Osteoblast (primary cell): ENCODE data around the gene SAXO2. TPM values are rescaled to one million over a fixed set of nuclear protein-coding genes. Genes with fewer than 3 reads are reported as not detected.

Source experiments
- DNase-seq: peaks from one replicate; pipeline ENCODE4 v3.0.0; 2011; ENCODE audit warnings: low spot score, mixed read lengths; ENCODE audit not compliant: insufficient read length; ENCODE audit errors: missing footprints
- H2AFZ ChIP-seq: 2 replicates; pipeline ENCODE4 v1.6.0; 2011; ENCODE audit warnings: mild to moderate bottlenecking, low read length
- H3K27ac ChIP-seq: 2 replicates; pipeline ENCODE4 v1.5.1; 2011; ENCODE audit warnings: mild to moderate bottlenecking, low read depth, low read length, moderate library complexity
- H3K27me3 ChIP-seq: 2 replicates; pipeline ENCODE4 v1.6.0; 2012; ENCODE audit warnings: mild to moderate bottlenecking, control low read depth, inconsistent platforms, low read length, moderate library complexity; ENCODE audit not compliant: insufficient read depth
- H3K36me3 ChIP-seq: 2 replicates; pipeline ENCODE4 v1.5.1; 2011; ENCODE audit warnings: mild to moderate bottlenecking, low read length, control low read depth, moderate library complexity; ENCODE audit not compliant: insufficient read depth
- H3K4me1 ChIP-seq: 2 replicates; pipeline ENCODE4 v1.5.1; 2011; ENCODE audit warnings: mild to moderate bottlenecking, low read length, control low read depth, moderate library complexity; ENCODE audit not compliant: insufficient read depth
- H3K4me2 ChIP-seq: 2 replicates; pipeline ENCODE4 v1.6.0; 2011; ENCODE audit warnings: mild to moderate bottlenecking, low read length; ENCODE audit not compliant: insufficient read depth
- H3K4me3 ChIP-seq: fragments of 200-600 bp; sonication (generic); 3 replicates; pipeline ENCODE4 v1.5.1; 2012; ENCODE audit warnings: mild to moderate bottlenecking, low read length, inconsistent platforms; ENCODE audit not compliant: insufficient read depth
- H3K79me2 ChIP-seq: 2 replicates; pipeline ENCODE4 v1.6.0; 2012; ENCODE audit warnings: mild to moderate bottlenecking, low read length, control low read depth, inconsistent platforms; ENCODE audit not compliant: insufficient read depth
- H3K9me3 ChIP-seq: 2 replicates; pipeline ENCODE4 v1.5.1; 2011; ENCODE audit warnings: low read depth, low read length, control low read depth
- H4K20me1 ChIP-seq: 2 replicates; pipeline ENCODE4 v1.6.0; 2012; ENCODE audit warnings: mild to moderate bottlenecking, low read length, control low read depth; ENCODE audit not compliant: insufficient read depth
- total RNA-seq: library from RNA; depleted of rRNA; stranded (reverse); fragments of >200 nt; gene quantifications from 2 replicates; pipeline ENCODE4 v1.2.3, GENCODE V29; 2012
- TF ChIP-seq, protein P1 (sequence below): IDR thresholded peaks from 2 replicates; pipeline ENCODE4 v1.5.1; 2011; ENCODE audit warnings: mild to moderate bottlenecking, low read depth, low read length, moderate library complexity; ENCODE audit errors: extremely low read depth

SAXO2 gene
- total RNA-seq, 1 donor: 1.1 TPM

DNA sequence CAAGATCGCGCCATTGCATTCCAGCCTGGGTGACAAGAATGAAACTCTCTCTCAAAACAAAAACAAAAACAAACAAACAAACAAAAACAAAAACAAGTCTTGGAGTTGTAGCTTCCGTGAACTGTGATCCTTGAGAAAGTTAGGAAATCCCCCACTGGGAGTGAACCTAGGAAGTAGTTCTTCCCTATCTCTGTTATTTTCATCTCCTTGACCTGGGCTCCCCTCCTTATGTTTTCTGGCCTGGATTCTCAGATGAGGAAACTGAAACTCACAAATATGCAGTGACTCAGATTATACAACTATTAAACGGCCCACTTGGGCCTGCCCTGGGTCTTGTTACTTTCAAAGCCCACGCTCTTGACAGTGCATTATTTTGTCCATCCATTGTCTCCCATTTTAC, 29.7 kb downstream of the SAXO2 start:
- Histone ChIP-seq H4K20me1 (no peaks in the 10 kb centered on the region), H3K4me1 (no peaks in the 10 kb centered on the region), H2AFZ (no peak overlapping the region), H3K4me2 (no peak overlapping the region), H3K36me3 (no peaks in the 10 kb centered on the region), H3K27ac (no peak overlapping the region), H3K4me3 (no peak overlapping the region), H3K27me3 (no peaks in the 10 kb centered on the region), H3K9me3 (no peaks in the 10 kb centered on the region), H3K79me2 (no peaks in the 10 kb centered on the region)
- DNase-seq: no peak
- TF ChIP-seq, protein P1, sequence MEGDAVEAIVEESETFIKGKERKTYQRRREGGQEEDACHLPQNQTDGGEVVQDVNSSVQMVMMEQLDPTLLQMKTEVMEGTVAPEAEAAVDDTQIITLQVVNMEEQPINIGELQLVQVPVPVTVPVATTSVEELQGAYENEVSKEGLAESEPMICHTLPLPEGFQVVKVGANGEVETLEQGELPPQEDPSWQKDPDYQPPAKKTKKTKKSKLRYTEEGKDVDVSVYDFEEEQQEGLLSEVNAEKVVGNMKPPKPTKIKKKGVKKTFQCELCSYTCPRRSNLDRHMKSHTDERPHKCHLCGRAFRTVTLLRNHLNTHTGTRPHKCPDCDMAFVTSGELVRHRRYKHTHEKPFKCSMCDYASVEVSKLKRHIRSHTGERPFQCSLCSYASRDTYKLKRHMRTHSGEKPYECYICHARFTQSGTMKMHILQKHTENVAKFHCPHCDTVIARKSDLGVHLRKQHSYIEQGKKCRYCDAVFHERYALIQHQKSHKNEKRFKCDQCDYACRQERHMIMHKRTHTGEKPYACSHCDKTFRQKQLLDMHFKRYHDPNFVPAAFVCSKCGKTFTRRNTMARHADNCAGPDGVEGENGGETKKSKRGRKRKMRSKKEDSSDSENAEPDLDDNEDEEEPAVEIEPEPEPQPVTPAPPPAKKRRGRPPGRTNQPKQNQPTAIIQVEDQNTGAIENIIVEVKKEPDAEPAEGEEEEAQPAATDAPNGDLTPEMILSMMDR: no peak

DNA sequence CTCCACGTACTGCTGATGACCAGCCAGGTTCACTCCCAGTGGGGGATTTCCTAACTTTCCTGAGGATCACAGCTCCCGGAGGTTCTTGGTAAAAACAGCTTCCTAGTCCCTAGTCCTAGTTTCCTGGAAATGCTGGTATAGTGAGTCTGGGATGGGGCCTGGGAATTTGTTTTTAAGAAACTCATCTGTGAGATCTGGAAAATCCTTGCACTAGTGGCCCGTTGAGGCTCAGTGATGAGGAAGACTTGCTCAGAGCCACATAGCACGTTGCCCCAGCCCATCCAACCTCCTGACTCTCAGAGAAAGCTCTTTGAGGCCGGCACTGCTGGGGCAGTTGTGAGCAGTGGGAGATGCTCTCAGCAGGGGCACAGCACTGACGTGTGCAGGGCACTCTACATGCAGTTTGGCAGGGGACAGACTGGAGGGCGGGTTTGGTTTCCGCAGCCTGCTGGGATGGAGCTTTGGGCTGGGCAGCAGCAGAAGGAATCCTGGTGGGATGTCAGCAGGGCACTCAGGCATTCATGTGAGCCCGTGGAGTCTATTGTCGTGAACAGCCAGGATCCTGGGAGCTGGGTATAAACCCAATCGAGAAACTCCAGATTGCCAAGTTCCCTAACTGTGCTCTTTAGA, 31.6 kb downstream of the SAXO2 start:
- Histone ChIP-seq H3K27me3 (no peaks in the 10 kb centered on the region), H3K9me3 (no peaks in the 10 kb centered on the region), H3K27ac (no peak overlapping the region), H3K36me3 (no peaks in the 10 kb centered on the region), H2AFZ (no peak overlapping the region), H3K4me1 (no peaks in the 10 kb centered on the region), H4K20me1 (no peaks in the 10 kb centered on the region), H3K4me2 (no peak overlapping the region), H3K79me2 (no peaks in the 10 kb centered on the region), H3K4me3 (no peak overlapping the region)
- DNase-seq: no peak
- TF ChIP-seq, protein P1: no peak

DNA sequence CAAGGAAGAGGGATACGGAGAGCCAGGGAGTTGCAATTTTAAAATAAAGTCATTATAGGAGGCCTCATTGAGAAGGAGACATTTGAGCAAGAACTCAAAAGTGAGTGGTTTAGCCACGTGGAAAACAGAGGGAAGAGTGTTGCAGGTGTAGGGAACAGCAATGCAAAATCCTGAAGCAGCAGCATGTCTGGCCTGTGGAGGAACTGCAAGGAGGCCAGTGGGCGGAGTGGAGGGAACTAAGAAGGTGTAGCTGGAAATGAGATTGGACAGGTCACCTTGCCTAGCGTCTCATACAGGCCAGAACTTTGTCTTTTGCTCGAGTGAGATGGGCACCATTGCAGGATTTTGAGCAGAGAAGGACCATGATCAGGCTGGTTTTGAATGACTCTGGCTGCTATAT, 34.9 kb downstream of the SAXO2 start:
- H3K4me3 ChIP-seq: no peak overlapping the region
- DNase-seq: no peak
- peaks cover 5% of the 10 kb centered on the region for H3K4me1 ChIP-seq
- TF ChIP-seq, protein P1: no peak
- no peaks in the 10 kb centered on the region for H3K27me3 ChIP-seq
- H3K36me3 ChIP-seq: no peaks in the 10 kb centered on the region
- no peak overlapping the region for H2AFZ ChIP-seq
- H3K9me3 ChIP-seq: no peaks in the 10 kb centered on the region
- H3K27ac ChIP-seq: no peak overlapping the region
- no peaks in the 10 kb centered on the region for H3K79me2 ChIP-seq
- no peak overlapping the region for H3K4me2 ChIP-seq
- H4K20me1 ChIP-seq: no peaks in the 10 kb centered on the region

DNA sequence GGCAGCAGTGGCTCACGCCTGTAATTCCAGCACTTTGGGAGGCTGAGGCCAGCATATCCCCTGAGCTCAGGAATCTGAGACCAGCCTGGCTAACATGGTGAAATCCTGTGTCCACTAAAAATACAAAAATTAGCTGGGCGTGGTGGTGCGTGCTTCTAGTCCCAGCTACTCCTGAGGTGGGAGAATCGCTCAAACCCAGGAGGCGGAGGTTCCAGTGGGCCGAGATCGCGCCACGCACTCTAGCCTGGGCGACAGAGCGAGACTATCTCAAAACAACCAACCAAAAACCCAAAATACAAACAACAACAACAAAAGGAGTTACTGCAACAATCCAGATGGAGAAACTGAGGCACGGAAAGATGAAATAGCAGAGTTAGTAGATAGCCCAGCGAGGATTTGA, 35.4 kb downstream of the SAXO2 start:
- no peaks in the 10 kb centered on the region for H3K27me3 ChIP-seq
- H3K79me2 ChIP-seq: no peaks in the 10 kb centered on the region
- no peaks in the 10 kb centered on the region for H3K9me3 ChIP-seq
- no peaks in the 10 kb centered on the region for H3K36me3 ChIP-seq
- H3K4me3 ChIP-seq: no peak overlapping the region
- no peaks in the 10 kb centered on the region for H4K20me1 ChIP-seq
- no peak for DNase-seq
- no peak overlapping the region for H3K4me2 ChIP-seq
- no peak overlapping the region for H3K27ac ChIP-seq
- H2AFZ ChIP-seq: no peak overlapping the region
- H3K4me1 ChIP-seq: peaks cover 5% of the 10 kb centered on the region
- TF ChIP-seq, protein P1: no peak
